PFSK-1 (cell line): ENCODE data around the gene RMDN2.

Experiments used
- FOXP2 ChIP-seq: optimal IDR thresholded peaks from 2 replicates; pipeline ENCODE3; 2011; ENCODE audit warnings: borderline replicate concordance, control low read depth, inconsistent platforms; ENCODE audit not compliant: insufficient read depth; ENCODE audit errors: extremely low read length, extremely low read depth
- POLR2AphosphoS5 ChIP-seq: IDR thresholded peaks from 2 replicates; pipeline ENCODE4 v1.6.1; 2012; ENCODE audit warnings: low read depth, mild to moderate bottlenecking, control low read depth, low read length, moderate library complexity
- REST ChIP-seq, 2 experiments: IDR thresholded peaks; 2 replicates each; pipeline versions ENCODE4 v1.6.1 to v1.8.0; 2011 to 2012; ENCODE audit warnings: low read depth in 2 of 2, low read length in 2 of 2, control low read depth in 1 of 2, inconsistent platforms in 1 of 2, mild to moderate bottlenecking in 1 of 2, moderate library complexity in 1 of 2; ENCODE audit not compliant: insufficient read depth in 1 of 2
- SIN3A ChIP-seq: IDR thresholded peaks from 2 replicates; pipeline ENCODE4 v1.6.1; 2012; ENCODE audit warnings: mild to moderate bottlenecking, low read length, moderate library complexity, borderline replicate concordance; ENCODE audit not compliant: insufficient read depth
- TAF1 ChIP-seq: IDR thresholded peaks from 2 replicates; pipeline ENCODE4 v1.6.1; 2012; ENCODE audit warnings: low read length, control low read depth, borderline replicate concordance; ENCODE audit not compliant: insufficient read depth

DNA sequence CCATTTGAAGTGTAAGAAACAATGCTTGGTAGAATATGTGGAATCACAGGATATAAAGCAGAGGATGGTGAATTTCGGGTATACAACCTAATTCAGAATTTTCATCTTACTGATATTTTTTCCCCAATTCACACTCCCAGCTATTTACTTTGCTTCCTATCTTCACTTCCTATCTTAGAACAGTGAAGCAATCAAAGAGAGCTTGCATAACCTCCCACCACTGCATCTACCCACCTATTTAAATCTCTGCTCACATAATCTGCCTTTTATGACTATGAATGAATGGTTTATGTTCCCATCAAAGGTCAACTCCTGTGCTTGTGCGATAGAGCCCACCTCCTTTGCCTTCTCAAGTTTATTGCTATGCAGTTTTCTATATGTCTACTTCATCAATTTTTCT lies 3.3 kb downstream of the RMDN2 start:
- no peak for TF ChIP-seq TAF1
- no peak for TF ChIP-seq POLR2AphosphoS5
- no peak for TF ChIP-seq SIN3A
- TF ChIP-seq REST (IDR thresholded peaks at IDR 0.05; ENCODE audit: insufficient read depth in 1 of 2, low read depth in 2 of 2, low read length in 2 of 2), result no peak
- no peak for TF ChIP-seq FOXP2
